Medulla oblongata (tissue), 1 donor: ENCODE measurements around the gene CXCR2.

ENCODE experiments used
- DNase-seq: peaks from one replicate; pipeline ENCODE4 v3.0.0-alpha.2; 2015; ENCODE audit errors: extremely low spot score

CXCR2 gene

GRCh38 chr2:218180467-218181114 lies 54.8 kb downstream of the CXCR2 start:
- DNase-seq: no peak

DNA sequence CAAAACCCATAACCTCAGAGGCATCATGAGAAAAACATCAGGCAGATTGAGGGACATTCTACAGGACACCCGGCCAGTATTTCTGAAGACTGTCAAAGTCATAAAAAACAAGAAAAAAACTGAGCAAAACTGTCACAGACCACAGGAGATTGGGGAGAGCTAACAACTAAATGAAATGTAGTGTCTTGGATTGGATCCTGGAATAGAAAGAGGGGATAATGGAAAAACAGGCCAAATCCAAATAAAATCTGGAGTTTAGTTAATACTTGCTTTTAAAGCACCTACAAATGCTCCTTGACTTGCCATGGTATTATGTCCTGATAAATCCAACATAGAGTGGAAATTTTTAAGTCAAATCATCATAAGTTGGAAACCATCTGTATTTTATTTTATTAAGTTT lies 58.5 kb downstream of the CXCR2 start:
- DNase-seq: no peak

- peak; percentile 77 for DNase-seq
Measured at GRCh38 chr2:218186355-218186766, 60.5 kb downstream of the CXCR2 start.
